Mucosa of descending colon (tissue), 3 donors: ENCODE measurements around the gene PSMD1. TPM values are rescaled to one million over a fixed set of nuclear protein-coding genes. Genes with fewer than 3 reads are reported as not detected.

Experiments used
- ATAC-seq: fragments of 200-7000 bp; cut with Tn5 transposase; one replicate; pipeline ENCODE4 v1.9.1; 2020; ENCODE audit warnings: mild to moderate bottlenecking, moderate library complexity
- DNase-seq, 3 donors: peaks; one replicate each; pipeline ENCODE4 v3.0.0-alpha.2; 2020
- H3K36me3 ChIP-seq: fragments of 200-600 bp; one replicate; pipeline ENCODE4 v1.8.0; 2021; ENCODE audit warnings: low read depth, mild to moderate bottlenecking
- H3K4me1 ChIP-seq: fragments of 200-600 bp; one replicate; pipeline ENCODE4 v1.8.0; 2021; ENCODE audit warnings: low read depth, mild to moderate bottlenecking
- H3K4me3 ChIP-seq: fragments of 200-600 bp; one replicate; pipeline ENCODE4 v1.8.0; 2021; ENCODE audit warnings: mild to moderate bottlenecking
- H3K9me3 ChIP-seq: fragments of 200-600 bp; one replicate; pipeline ENCODE4 v1.8.0; 2021; ENCODE audit warnings: mild to moderate bottlenecking
- CTCF ChIP-seq: fragments of 200-600 bp; IDR thresholded peaks from one replicate; pipeline ENCODE4 v1.8.0; 2022; ENCODE audit warnings: antibody characterized with exemption, mild to moderate bottlenecking
- intact Hi-C, 2 donors: fragments of 100-400 bp; cut with DNase I in 1 of 2; cut with micrococcal nuclease in 1 of 2; formaldehyde crosslinking; loops; one replicate each; pipeline versions ENCODE4 v1.11.0 to v1.11.1; 2022; cut with DNase I, micrococcal nuclease
- total RNA-seq, 3 donors: library from RNA; stranded (reverse); fragmentation: NEBNext Ultra II Directional in 2 of 3; extraction: Animal tissue kit (Norgen Biotek cat#: 25700) in 2 of 3; gene quantifications; one replicate each; pipeline versions ENCODE4 v1.2.1 to v1.2.4, GENCODE V29; 2021 to 2023
- donor health status: DM: no; HTN: no; CAD: no; lungs with moderate emphysema.
- donor health status: DM: no; HTN: no; CAD: no.
- donor health status: DM: no; HTN: yes; CAD: no.

The PSMD1 gene
- total RNA-seq, 3 donors from 2014 or later: 68.1 to 90.4 (median 76.6) TPM

GRCh38 chr2:231181860-231182512, 125.3 kb downstream of the PSMD1 start:
- Histone ChIP-seq H3K4me1 (no peaks in the 10 kb centered on the region), H3K4me3 (no peak overlapping the region), H3K9me3 (no peaks in the 10 kb centered on the region), H3K36me3 (no peaks in the 10 kb centered on the region)
- ATAC-seq: peak; percentile 72
- no peak for TF ChIP-seq CTCF
- intact Hi-C loops: no loop called here
- DNase-seq: peak; percentile 46 to 68 (median 53)

GRCh38 chr2:231182513-231182899, 125.8 kb downstream of the PSMD1 start:
- no peak for DNase-seq
- H3K4me3 ChIP-seq: no peak overlapping the region
- ATAC-seq: no peak
- H3K36me3 ChIP-seq: no peaks in the 10 kb centered on the region
- H3K4me1 ChIP-seq: no peaks in the 10 kb centered on the region
- H3K9me3 ChIP-seq: no peaks in the 10 kb centered on the region
- intact Hi-C loops: no loop called here
- TF ChIP-seq CTCF: no peak

- Histone ChIP-seq H3K9me3 (no peaks in the 10 kb centered on the region), H3K4me3 (no peak overlapping the region), H3K36me3 (no peaks in the 10 kb centered on the region), H3K4me1 (no peaks in the 10 kb centered on the region)
- ATAC-seq (no peak), DNase-seq (no peak)
- TF ChIP-seq CTCF: no peak
- intact Hi-C loops: no loop called here
Observed at GRCh38 chr2:231183851-231184250, 127.2 kb downstream of the PSMD1 start.

- DNase-seq (no peak), ATAC-seq (no peak)
- no peak overlapping the region for H3K4me3 ChIP-seq
- no peaks in the 10 kb centered on the region for H3K4me1 ChIP-seq
- no peaks in the 10 kb centered on the region for H3K36me3 ChIP-seq
- no peak for TF ChIP-seq CTCF
- intact Hi-C loops: no loop called here
- H3K9me3 ChIP-seq: no peaks in the 10 kb centered on the region
Observed at GRCh38 chr2:231184319-231184718, 127.7 kb downstream of the PSMD1 start.

- TF ChIP-seq CTCF: no peak
Observed at GRCh38 chr2:231185050-231185725, 128.5 kb downstream of the PSMD1 start.

More at GRCh38 chr2:231185050-231185725, 128.5 kb downstream of the PSMD1 start:
- no peaks in the 10 kb centered on the region for H3K9me3 ChIP-seq
- no peak overlapping the region for H3K4me3 ChIP-seq
- intact Hi-C loops: no loop called here
- no peaks in the 10 kb centered on the region for H3K36me3 ChIP-seq
- no peak for ATAC-seq
- H3K4me1 ChIP-seq: no peaks in the 10 kb centered on the region
- no peak for DNase-seq
